Astrocyte (in vitro differentiated cells and primary cell): ENCODE results near the gene ZSCAN26. TPM values are rescaled to one million over a fixed set of nuclear protein-coding genes. Genes with fewer than 3 reads are reported as not detected.

ENCODE experiments used
- DNase-seq: peaks from one replicate; pipeline ENCODE4 v3.0.0-alpha.2; 2010; ENCODE audit warnings: low read depth
- FAIRE-seq: peaks from 2 replicates; lab custom pipeline; 2011; peaks lifted over from hg19 to GRCh38; lab: Jason Lieb, UNC
- H2AFZ ChIP-seq: 2 replicates; pipeline ENCODE4 v1.6.0; 2012; ENCODE audit warnings: low read depth, low read length, inconsistent platforms
- H3K27ac ChIP-seq: 2 replicates; pipeline ENCODE4 v1.5.1; 2011; ENCODE audit warnings: low read depth, low read length, inconsistent platforms
- H3K27me3 ChIP-seq: 2 replicates; pipeline ENCODE4 v1.6.0; 2011; ENCODE audit warnings: low read length, inconsistent platforms; ENCODE audit not compliant: insufficient read depth
- H3K36me3 ChIP-seq: 2 replicates; pipeline ENCODE4 v1.5.1; 2011; ENCODE audit warnings: low read length, inconsistent platforms; ENCODE audit not compliant: insufficient read depth
- H3K4me1 ChIP-seq: 2 replicates; pipeline ENCODE4 v1.5.1; 2011; ENCODE audit warnings: low read length, inconsistent platforms; ENCODE audit not compliant: insufficient read depth
- H3K4me2 ChIP-seq: 2 replicates; pipeline ENCODE4 v1.6.0; 2012; ENCODE audit warnings: low read length, inconsistent platforms
- H3K4me3 ChIP-seq: 2 replicates; pipeline ENCODE4 v1.5.1; 2011; ENCODE audit warnings: low read depth, mild to moderate bottlenecking, low read length, inconsistent platforms; ENCODE audit not compliant: insufficient read depth
- H3K79me2 ChIP-seq: 2 replicates; pipeline ENCODE4 v1.6.0; 2012; ENCODE audit warnings: mild to moderate bottlenecking, low read length, inconsistent platforms; ENCODE audit not compliant: insufficient read depth
- H3K9ac ChIP-seq: 2 replicates; pipeline ENCODE4 v1.6.0; 2012; ENCODE audit warnings: mild to moderate bottlenecking, low read length, inconsistent platforms
- H3K9me3 ChIP-seq: 2 replicates; pipeline ENCODE4 v1.5.1; 2012; ENCODE audit warnings: low read depth, mild to moderate bottlenecking, low read length, inconsistent platforms; ENCODE audit not compliant: insufficient read depth
- H4K20me1 ChIP-seq: 2 replicates; pipeline ENCODE4 v1.6.0; 2012; ENCODE audit warnings: low read length, inconsistent platforms; ENCODE audit not compliant: insufficient read depth
- H3K27ac Mint-ChIP-seq: one replicate; pipeline ENCODE4 v1.8.0; 2021; ENCODE audit warnings: mild to moderate bottlenecking, mixed read lengths; ENCODE audit not compliant: unreplicated experiment
- H3K27me3 Mint-ChIP-seq: one replicate; pipeline ENCODE4 v1.8.0; 2021; ENCODE audit warnings: low read depth, mixed read lengths; ENCODE audit not compliant: unreplicated experiment
- H3K36me3 Mint-ChIP-seq: one replicate; pipeline ENCODE4 v1.8.0; 2021; ENCODE audit warnings: low read depth, mixed read lengths; ENCODE audit not compliant: unreplicated experiment
- H3K4me1 Mint-ChIP-seq: one replicate; pipeline ENCODE4 v1.8.0; 2021; ENCODE audit warnings: low read depth, mixed read lengths; ENCODE audit not compliant: unreplicated experiment
- H3K4me3 Mint-ChIP-seq: one replicate; pipeline ENCODE4 v1.8.0; 2021; ENCODE audit warnings: mild to moderate bottlenecking, moderate library complexity, mixed read lengths; ENCODE audit not compliant: unreplicated experiment
- H3K9me3 Mint-ChIP-seq: one replicate; pipeline ENCODE4 v1.8.0; 2021; ENCODE audit warnings: mild to moderate bottlenecking, mixed read lengths; ENCODE audit not compliant: unreplicated experiment
- CTCF ChIP-seq: IDR thresholded peaks from 2 replicates; pipeline ENCODE4 v1.5.1; 2011; ENCODE audit warnings: low read depth, mild to moderate bottlenecking, inconsistent platforms, low read length, moderate library complexity; ENCODE audit not compliant: insufficient read depth
- EZH2 ChIP-seq: IDR thresholded peaks from 2 replicates; pipeline ENCODE4 v1.6.1; 2012; ENCODE audit warnings: mild to moderate bottlenecking, low read length, inconsistent platforms; ENCODE audit not compliant: insufficient read depth
- total RNA-seq: library from RNA; stranded (reverse); gene quantifications from 2 replicates; pipeline ENCODE4 v1.2.1, GENCODE V29; 2021

ZSCAN26 gene
- total RNA-seq, 1 donor from 2014 or later: 12.0 TPM

GRCh38 chr6:28248916-28249315, 18.0 kb upstream of the ZSCAN26 start:
- no peak overlapping the region for H3K9ac ChIP-seq
- no peak overlapping the region for H3K4me3 Mint-ChIP-seq
- H3K36me3 Mint-ChIP-seq: peaks cover 15% of the 10 kb centered on the region
- H3K9me3 ChIP-seq: no peaks in the 10 kb centered on the region
- no peaks in the 10 kb centered on the region for H3K9me3 Mint-ChIP-seq
- H2AFZ ChIP-seq: no peak overlapping the region
- H3K27ac ChIP-seq: no peak overlapping the region
- no peak for FAIRE-seq
- no peak for DNase-seq
- H3K27me3 Mint-ChIP-seq: no peaks in the 10 kb centered on the region
- no peak overlapping the region for H3K27ac Mint-ChIP-seq
- no peaks in the 10 kb centered on the region for H3K27me3 ChIP-seq
- TF ChIP-seq EZH2: no peak
- no peak for TF ChIP-seq CTCF
- peaks cover 16% of the 10 kb centered on the region for H3K36me3 ChIP-seq
- peaks cover 11% of the 10 kb centered on the region for H3K4me1 ChIP-seq
- peaks cover 15% of the 10 kb centered on the region for H3K79me2 ChIP-seq
- no peaks in the 10 kb centered on the region for H4K20me1 ChIP-seq
- H3K4me1 Mint-ChIP-seq: peaks cover 9% of the 10 kb centered on the region
- no peak overlapping the region for H3K4me3 ChIP-seq
- H3K4me2 ChIP-seq: no peak overlapping the region

GRCh38 chr6:28250747-28251146, 16.2 kb upstream of the ZSCAN26 start:
- Mint-ChIP-seq H3K36me3 (peaks cover 6% of the 10 kb centered on the region), H3K27me3 (no peaks in the 10 kb centered on the region), H3K4me3 (peak overlapping the region; percentile 80), H3K9me3 (no peaks in the 10 kb centered on the region), H3K27ac (no peak overlapping the region), H3K4me1 (peaks cover 9% of the 10 kb centered on the region)
- H3K4me1 ChIP-seq: peaks cover 11% of the 10 kb centered on the region
- no peaks in the 10 kb centered on the region for H3K27me3 ChIP-seq
- H2AFZ ChIP-seq: no peak overlapping the region
- FAIRE-seq (no peak), DNase-seq (no peak)
- H3K36me3 ChIP-seq: peaks cover 4% of the 10 kb centered on the region
- H3K9me3 ChIP-seq: no peaks in the 10 kb centered on the region
- H3K79me2 ChIP-seq: peaks cover 15% of the 10 kb centered on the region
- no peak overlapping the region for H3K27ac ChIP-seq
- no peaks in the 10 kb centered on the region for H4K20me1 ChIP-seq
- H3K4me2 ChIP-seq: peak overlapping the region; percentile 93
- H3K4me3 ChIP-seq: peak overlapping the region; percentile 81
- TF ChIP-seq EZH2 (no peak), CTCF (no peak)
- no peak overlapping the region for H3K9ac ChIP-seq

- H3K9ac ChIP-seq: peak overlapping the region; percentile 86
- H3K27ac ChIP-seq: peak overlapping the region; percentile 32
- peaks cover 9% of the 10 kb centered on the region for H3K4me1 Mint-ChIP-seq
- peaks cover 15% of the 10 kb centered on the region for H3K79me2 ChIP-seq
- no peak for FAIRE-seq
- no peaks in the 10 kb centered on the region for H3K9me3 ChIP-seq
- no peaks in the 10 kb centered on the region for H4K20me1 ChIP-seq
- peak overlapping the region; percentile 81 for H3K4me3 ChIP-seq
- H3K4me1 ChIP-seq: peaks cover 11% of the 10 kb centered on the region
- H3K4me2 ChIP-seq: peak overlapping the region; percentile 93
- H3K27me3 ChIP-seq: no peaks in the 10 kb centered on the region
- H3K9me3 Mint-ChIP-seq: no peaks in the 10 kb centered on the region
- peaks cover 3% of the 10 kb centered on the region for H3K36me3 ChIP-seq
- no peak for DNase-seq
- H3K36me3 Mint-ChIP-seq: peaks cover 3% of the 10 kb centered on the region
- H3K27ac Mint-ChIP-seq: peak overlapping the region; percentile 87
- no peaks in the 10 kb centered on the region for H3K27me3 Mint-ChIP-seq
- peak overlapping the region; percentile 92 for H2AFZ ChIP-seq
- no peak for TF ChIP-seq CTCF
- TF ChIP-seq EZH2: no peak
- peak overlapping the region; percentile 99 for H3K4me3 Mint-ChIP-seq
Measured at GRCh38 chr6:28251661-28252008, 15.3 kb upstream of the ZSCAN26 start.
